ENCODE results near the gene CTNND1. TPM values are rescaled to one million over a fixed set of nuclear protein-coding genes. Genes with fewer than 3 reads are reported as not detected.
"Not testable (repeated sequence)": the region's sequence is repeated elsewhere in the genome, so short reads cannot be mapped to it uniquely, and the experiment has no call there.

CTNND1 gene
- 1 to 10 TPM; 4.9 to 6.3 (median 5.4) TPM for total RNA-seq

GRCh38 chr11:57761301-57762234 lies at the start of gene CTNND1:
CTNND1 (plus strand) TSS chr11:57761802; CDS start chr11:57791479, 29,677 bp downstream.
- Mint-ChIP-seq H3K36me3 (ENCODE audit: insufficient read depth) (peaks cover 8% of the 10 kb centered on the region), H3K27me3 (ENCODE audit: low read depth) (no peaks in the 10 kb centered on the region), H3K9me3 (no peaks in the 10 kb centered on the region), H3K4me1 (ENCODE audit: low read depth) (no peaks in the 10 kb centered on the region), H3K4me3 (peak within 1 kb of the TSS; percentile 73)
- no peak for DNase-seq
- no peak for ATAC-seq

GRCh38 chr11:57712256-57713150 lies 49.1 kb upstream of the CTNND1 start, which contains the start of gene TMX2:
TMX2 (plus strand) TSS chr11:57712593; CDS start chr11:57712619, 26 bp downstream.
- Mint-ChIP-seq H3K4me3 (peak within 1 kb of the TSS; percentile 100), H3K9me3 (no peaks in the 10 kb centered on the region), H3K36me3 (ENCODE audit: insufficient read depth) (peaks cover 6% of the 10 kb centered on the region), H3K4me1 (ENCODE audit: low read depth) (peaks cover 37% of the 10 kb centered on the region), H3K27me3 (ENCODE audit: low read depth) (no peaks in the 10 kb centered on the region)
- DNase-seq (peak; percentile 83), ATAC-seq (peak; percentile 93 to 95)

- no peaks in the 10 kb centered on the region for H3K27me3 Mint-ChIP-seq (ENCODE audit: low read depth)
- peak overlapping the region; percentile 100 for H3K4me3 Mint-ChIP-seq
- peaks cover 32% of the 10 kb centered on the region for H3K4me1 Mint-ChIP-seq (ENCODE audit: low read depth)
- H3K36me3 Mint-ChIP-seq (ENCODE audit: insufficient read depth), result peaks cover 4% of the 10 kb centered on the region
- H3K9me3 Mint-ChIP-seq, result no peaks in the 10 kb centered on the region
- DNase-seq, result no peak
- ATAC-seq, result no peak
Measured at GRCh38 chr11:57713835-57714234, 47.8 kb upstream of the CTNND1 start.

- H3K36me3 Mint-ChIP-seq (ENCODE audit: insufficient read depth); ATAC-seq; H3K4me3 Mint-ChIP-seq; DNase-seq; H3K9me3 Mint-ChIP-seq; H3K27me3 Mint-ChIP-seq (ENCODE audit: low read depth): not testable (repeated sequence)
- H3K4me1 Mint-ChIP-seq (ENCODE audit: low read depth), result peaks cover 19% of the 10 kb centered on the region
Measured at GRCh38 chr11:57716726-57717125, 44.9 kb upstream of the CTNND1 start.

GRCh38 chr11:57727185-57727584 lies 34.4 kb upstream of the CTNND1 start:
- ATAC-seq (no peak), DNase-seq (no peak)
- Mint-ChIP-seq H3K9me3 (no peaks in the 10 kb centered on the region), H3K27me3 (ENCODE audit: low read depth) (no peaks in the 10 kb centered on the region), H3K4me3 (no peak overlapping the region), H3K36me3 (ENCODE audit: insufficient read depth) (peaks cover 2% of the 10 kb centered on the region), H3K4me1 (ENCODE audit: low read depth) (peaks cover 8% of the 10 kb centered on the region)

- H3K36me3 Mint-ChIP-seq (ENCODE audit: insufficient read depth), result peaks cover 2% of the 10 kb centered on the region
- ATAC-seq, result no peak
- H3K9me3 Mint-ChIP-seq, result no peaks in the 10 kb centered on the region
- H3K27me3 Mint-ChIP-seq (ENCODE audit: low read depth), result no peaks in the 10 kb centered on the region
- no peak for DNase-seq
- H3K4me1 Mint-ChIP-seq (ENCODE audit: low read depth), result peaks cover 8% of the 10 kb centered on the region
- H3K4me3 Mint-ChIP-seq, result no peak overlapping the region
Measured at GRCh38 chr11:57728829-57729228, 32.8 kb upstream of the CTNND1 start.

GRCh38 chr11:57729479-57729878 lies 32.1 kb upstream of the CTNND1 start:
- Mint-ChIP-seq H3K4me3 (no peak overlapping the region), H3K9me3 (no peaks in the 10 kb centered on the region), H3K27me3 (ENCODE audit: low read depth) (no peaks in the 10 kb centered on the region), H3K4me1 (ENCODE audit: low read depth) (peaks cover 8% of the 10 kb centered on the region), H3K36me3 (ENCODE audit: insufficient read depth) (peaks cover 2% of the 10 kb centered on the region)
- ATAC-seq (no peak), DNase-seq (no peak)

- Mint-ChIP-seq H3K27me3 (ENCODE audit: low read depth) (no peaks in the 10 kb centered on the region), H3K4me1 (ENCODE audit: low read depth) (peaks cover 5% of the 10 kb centered on the region), H3K36me3 (ENCODE audit: insufficient read depth) (peaks cover 11% of the 10 kb centered on the region), H3K9me3 (no peaks in the 10 kb centered on the region), H3K4me3 (no peak overlapping the region)
- ATAC-seq, result no peak
- no peak for DNase-seq
Measured at GRCh38 chr11:57732661-57733060, 28.9 kb upstream of the CTNND1 start.

- no peak for ATAC-seq
- Mint-ChIP-seq H3K36me3 (ENCODE audit: insufficient read depth) (peaks cover 18% of the 10 kb centered on the region), H3K9me3 (no peaks in the 10 kb centered on the region), H3K4me1 (ENCODE audit: low read depth) (peaks cover 2% of the 10 kb centered on the region), H3K27me3 (ENCODE audit: low read depth) (no peaks in the 10 kb centered on the region), H3K4me3 (no peak overlapping the region)
- DNase-seq, result no peak
Measured at GRCh38 chr11:57735619-57736298, 25.8 kb upstream of the CTNND1 start.

GRCh38 chr11:57741132-57742086 lies 20.2 kb upstream of the CTNND1 start, which contains the start of gene SELENOH:
SELENOH (plus strand) TSS chr11:57741491; CDS start chr11:57741596, 105 bp downstream.
- DNase-seq, result peak; percentile 88
- Mint-ChIP-seq H3K27me3 (ENCODE audit: low read depth) (no peaks in the 10 kb centered on the region), H3K36me3 (ENCODE audit: insufficient read depth) (peaks cover 36% of the 10 kb centered on the region), H3K4me1 (ENCODE audit: low read depth) (peaks cover 34% of the 10 kb centered on the region), H3K4me3 (peak within 1 kb of the TSS; percentile 100), H3K9me3 (no peaks in the 10 kb centered on the region)
- ATAC-seq, result peak; percentile 91 to 94

GRCh38 chr11:57742087-57742452 lies 19.5 kb upstream of the CTNND1 start:
- Mint-ChIP-seq H3K27me3 (ENCODE audit: low read depth) (no peaks in the 10 kb centered on the region), H3K4me1 (ENCODE audit: low read depth) (peaks cover 41% of the 10 kb centered on the region), H3K4me3 (peak overlapping the region; percentile 100), H3K9me3 (no peaks in the 10 kb centered on the region), H3K36me3 (ENCODE audit: insufficient read depth) (peaks cover 38% of the 10 kb centered on the region)
- ATAC-seq (no peak), DNase-seq (no peak)

GRCh38 chr11:57744357-57744756 lies 17.2 kb upstream of the CTNND1 start:
- peaks cover 33% of the 10 kb centered on the region for H3K36me3 Mint-ChIP-seq (ENCODE audit: insufficient read depth)
- H3K4me1 Mint-ChIP-seq (ENCODE audit: low read depth), result peaks cover 47% of the 10 kb centered on the region
- no peaks in the 10 kb centered on the region for H3K9me3 Mint-ChIP-seq
- H3K4me3 Mint-ChIP-seq, result peak overlapping the region; percentile 54
- DNase-seq, result no peak
- ATAC-seq, result no peak
- no peaks in the 10 kb centered on the region for H3K27me3 Mint-ChIP-seq (ENCODE audit: low read depth)

- Mint-ChIP-seq H3K4me3 (no peak overlapping the region), H3K27me3 (ENCODE audit: low read depth) (no peaks in the 10 kb centered on the region), H3K9me3 (no peaks in the 10 kb centered on the region), H3K36me3 (ENCODE audit: insufficient read depth) (peaks cover 31% of the 10 kb centered on the region), H3K4me1 (ENCODE audit: low read depth) (peaks cover 45% of the 10 kb centered on the region)
- DNase-seq (no peak), ATAC-seq (no peak)
Measured at GRCh38 chr11:57745206-57745605, 16.4 kb upstream of the CTNND1 start.
